OCI-LY7 (cell line): Measurements from ENCODE around the gene MEF2A. TPM values are rescaled to one million over a fixed set of nuclear protein-coding genes. Genes with fewer than 3 reads are reported as not detected.

Experiments
- BruUV-seq: library from RNA; stranded (reverse); fragments of 400-500 nt; replicated peaks from 2 replicates; lab custom pipeline; 2021; lab: Mats Ljungman, UMichigan
- CTCF ChIA-PET: fragments of 300-600 bp; sonication (Branson Sonifier 250); formaldehyde crosslinking; loops from one replicate; lab custom pipeline; 2022; ENCODE audit warnings: antibody characterized with exemption; ENCODE audit not compliant: unreplicated experiment; lab: Charles Lee
- POLR2A ChIA-PET: fragments of 300-600 bp; sonication (Branson Sonifier 250); formaldehyde crosslinking; loops from one replicate; lab custom pipeline; 2022; ENCODE audit warnings: antibody characterized with exemption; lab: Charles Lee
- DNase-seq: peaks from one replicate; pipeline ENCODE4 v3.0.0-alpha.2; 2015; ENCODE audit warnings: low spot score
- H2AFZ ChIP-seq: fragments of 200-600 bp; sonication (generic), shearing (Covaris generic); 2 replicates; pipeline ENCODE4 v1.6.1; 2014; ENCODE audit warnings: mild to moderate bottlenecking, antibody characterized with exemption, low read length, moderate library complexity
- H3K27ac ChIP-seq: fragments of 200-600 bp; sonication (generic); 2 replicates; pipeline ENCODE4 v1.5.1; 2014; ENCODE audit warnings: mixed run types, low read depth, mild to moderate bottlenecking, moderate library complexity, low read length, inconsistent platforms; ENCODE audit not compliant: poor library complexity, severe bottlenecking
- H3K36me3 ChIP-seq: fragments of 200-600 bp; sonication (generic); 2 replicates; pipeline ENCODE4 v1.6.1; 2014; ENCODE audit warnings: mild to moderate bottlenecking, antibody characterized with exemption, low read length, moderate library complexity, mixed read lengths; ENCODE audit not compliant: insufficient read depth
- H3K4me1 ChIP-seq: fragments of 200-600 bp; sonication (generic); 2 replicates; pipeline ENCODE4 v1.5.1; 2014; ENCODE audit warnings: mild to moderate bottlenecking, low read length; ENCODE audit not compliant: insufficient read depth, poor library complexity, severe bottlenecking
- H3K4me2 ChIP-seq: fragments of 200-600 bp; sonication (generic); 2 replicates; pipeline ENCODE4 v1.6.1; 2014; ENCODE audit warnings: mild to moderate bottlenecking, low read length
- H3K4me3 ChIP-seq: fragments of 200-600 bp; sonication (generic); 2 replicates; pipeline ENCODE4 v1.5.1; 2014; ENCODE audit warnings: mild to moderate bottlenecking, low read depth, low read length; ENCODE audit not compliant: poor library complexity, severe bottlenecking
- H3K79me2 ChIP-seq: fragments of 200-600 bp; sonication (generic); 2 replicates; pipeline ENCODE4 v1.6.1; 2016; ENCODE audit warnings: low read depth, mild to moderate bottlenecking, low read length, moderate library complexity, mixed read lengths; ENCODE audit not compliant: insufficient read depth
- H3K9me2 ChIP-seq: fragments of 200-600 bp; sonication (generic); 2 replicates; pipeline ENCODE4 v1.6.1; 2016; ENCODE audit warnings: mild to moderate bottlenecking, low read length, mixed read lengths; ENCODE audit not compliant: insufficient read depth
- H3K9me3 ChIP-seq: fragments of 200-600 bp; sonication (generic); 2 replicates; pipeline ENCODE4 v1.6.1; 2014; ENCODE audit warnings: mild to moderate bottlenecking, mixed run types, low read length, mixed read lengths
- H4K20me1 ChIP-seq: fragments of 200-600 bp; sonication (generic); 2 replicates; pipeline ENCODE4 v1.6.1; 2014; ENCODE audit warnings: mild to moderate bottlenecking, antibody characterized with exemption, low read length, moderate library complexity, mixed read lengths; ENCODE audit not compliant: insufficient read depth
- CTCF ChIP-seq: fragments of 200-600 bp; sonication (generic); conservative IDR thresholded peaks from 2 replicates; pipeline ENCODE4 v1.5.1; 2014; ENCODE audit warnings: mild to moderate bottlenecking, antibody characterized with exemption, low read length, moderate library complexity, mixed read lengths
- EZH2phosphoT487 ChIP-seq: fragments of 200-600 bp; sonication (generic); IDR thresholded peaks from 2 replicates; pipeline ENCODE4 v1.6.1; 2018; ENCODE audit warnings: low read depth, borderline replicate concordance, mild to moderate bottlenecking, mixed run types, antibody characterized with exemption, low read length, moderate library complexity, mixed read lengths
- intact Hi-C: fragments of 100-400 bp; cut with micrococcal nuclease; formaldehyde crosslinking; loops from one replicate; pipeline ENCODE4 v1.10.0; 2022; ENCODE audit not compliant: unreplicated experiment
- total RNA-seq, 2 experiments: library from RNA; depleted of rRNA in 1 of 2; stranded (reverse); fragments of >200 nt in 1 of 2; shearing (Covaris generic) in 1 of 2; gene quantifications; 2 replicates each; pipeline ENCODE4 v1.2.3, GENCODE V29; 2014 to 2022

Gene MEF2A
- total RNA-seq, 2 experiments from 2014 or later = 28.0 to 38.2 TPM

DNA sequence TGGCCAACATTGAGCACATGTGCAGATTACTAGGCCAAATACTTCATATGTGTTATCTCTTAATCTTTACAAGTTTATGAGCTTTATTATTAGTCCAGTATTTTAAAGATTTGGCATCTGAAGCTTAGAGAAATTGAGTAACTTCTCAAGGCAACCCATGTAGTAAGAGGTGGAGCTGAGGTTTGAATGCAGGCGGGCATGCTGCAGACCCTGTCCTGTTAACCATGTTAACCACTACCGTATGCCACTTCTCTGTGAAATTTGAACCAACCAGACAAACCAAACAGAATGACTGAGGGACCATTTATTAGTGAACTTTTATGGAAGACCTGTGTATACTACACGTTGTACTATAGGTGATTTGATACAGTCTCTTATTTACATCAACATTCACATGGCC is 49.7 kb downstream of the MEF2A start:
- intact Hi-C loops = no loop called here
- no peak for TF ChIP-seq CTCF
- no peak for TF ChIP-seq EZH2phosphoT487
- H3K4me1 ChIP-seq = no peaks in the 10 kb centered on the region
- no peak overlapping the region for H3K27ac ChIP-seq
- ChIA-PET CTCF (no interaction called here), POLR2A (interaction anchor here (0.7 to 1.3 kb wide), 8 partner anchors 10 to 983 kb away, joined by 3 to 4 read pairs (median 3); no protein-coding TSS in a partner anchor)
- no peaks in the 10 kb centered on the region for H3K9me3 ChIP-seq
- no TSS peak for BruUV-seq
- no peak overlapping the region for H2AFZ ChIP-seq
- no peak overlapping the region for H3K4me2 ChIP-seq
- H4K20me1 ChIP-seq = peaks cover 11% of the 10 kb centered on the region
- peaks cover 23% of the 10 kb centered on the region for H3K79me2 ChIP-seq
- no peaks in the 10 kb centered on the region for H3K36me3 ChIP-seq
- H3K9me2 ChIP-seq = no peaks in the 10 kb centered on the region
- no peak for DNase-seq
- no peak overlapping the region for H3K4me3 ChIP-seq

DNA sequence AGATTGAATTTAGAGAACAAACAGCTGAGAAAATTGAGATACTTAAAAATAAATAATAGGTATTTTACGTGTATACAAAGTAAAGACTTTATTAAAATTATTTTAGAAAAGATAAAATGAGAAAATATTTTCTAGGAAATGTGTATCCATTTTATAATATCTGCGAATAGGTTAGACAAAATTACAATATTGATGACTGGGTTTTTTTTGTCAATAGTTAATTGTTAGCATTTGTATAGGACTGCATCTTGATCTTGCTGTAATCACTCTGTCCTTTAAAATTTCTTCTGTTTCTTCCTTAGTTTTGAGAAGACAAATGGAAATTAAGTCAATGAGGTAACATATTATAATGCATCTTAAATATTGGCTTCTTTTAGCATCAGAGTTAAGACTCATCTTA is 50.3 kb downstream of the MEF2A start:
- Histone ChIP-seq H2AFZ (no peak overlapping the region), H3K36me3 (no peaks in the 10 kb centered on the region), H3K27ac (no peak overlapping the region), H4K20me1 (peaks cover 11% of the 10 kb centered on the region), H3K4me2 (no peak overlapping the region), H3K4me1 (no peaks in the 10 kb centered on the region), H3K9me3 (no peaks in the 10 kb centered on the region), H3K4me3 (no peak overlapping the region), H3K9me2 (no peaks in the 10 kb centered on the region), H3K79me2 (peaks cover 23% of the 10 kb centered on the region)
- POLR2A ChIA-PET = interaction anchor here (0.7 to 1.1 kb wide), 3 partner anchors 9 to 56 kb away, joined by 3 read pairs; no protein-coding TSS in a partner anchor
- no peak for TF ChIP-seq EZH2phosphoT487
- no peak for TF ChIP-seq CTCF
- BruUV-seq = no TSS peak
- CTCF ChIA-PET = no interaction called here
- intact Hi-C loops = no loop called here
- no peak for DNase-seq

- H3K4me2 ChIP-seq = no peak overlapping the region
- no peak overlapping the region for H3K27ac ChIP-seq
- no peak overlapping the region for H3K4me3 ChIP-seq
- peaks cover 30% of the 10 kb centered on the region for H3K79me2 ChIP-seq
- ChIA-PET POLR2A (interaction anchor here (0.6 to 0.8 kb wide), 2 partner anchors 9 to 456 kb away, joined by 3 to 6 read pairs; no protein-coding TSS in a partner anchor), CTCF (no interaction called here)
- TF ChIP-seq CTCF (no peak), EZH2phosphoT487 (no peak)
- no peaks in the 10 kb centered on the region for H3K9me2 ChIP-seq
- DNase-seq = no peak
- no peak overlapping the region for H2AFZ ChIP-seq
- no peaks in the 10 kb centered on the region for H3K4me1 ChIP-seq
- intact Hi-C loops = no loop called here
- H3K9me3 ChIP-seq = no peaks in the 10 kb centered on the region
- H3K36me3 ChIP-seq = no peaks in the 10 kb centered on the region
- BruUV-seq = no TSS peak
- peaks cover 11% of the 10 kb centered on the region for H4K20me1 ChIP-seq
Measured at GRCh38 chr15:99616773-99617342, 51.1 kb downstream of the MEF2A start.
